Neuronal stem cell (in vitro differentiated cells): ENCODE results near the gene USP38.

Source experiments
- DNase-seq: peaks from one replicate; pipeline ENCODE4 v3.0.0-alpha.2; 2013; ENCODE audit warnings: low spot score
- H2AFZ ChIP-seq: one replicate; pipeline ENCODE4 v1.6.1; 2013; ENCODE audit warnings: mild to moderate bottlenecking, low read length, inconsistent platforms
- H2AK5ac ChIP-seq: 2 replicates; pipeline ENCODE4 v1.6.1; 2013; ENCODE audit warnings: low read depth, mild to moderate bottlenecking, inconsistent platforms, low read length, moderate library complexity, mixed read lengths
- H2BK120ac ChIP-seq: 2 replicates; pipeline ENCODE4 v1.6.1; 2013; ENCODE audit warnings: low read depth, mild to moderate bottlenecking, inconsistent platforms, low read length, moderate library complexity, mixed read lengths
- H2BK12ac ChIP-seq: one replicate; pipeline ENCODE4 v1.6.1; 2013; ENCODE audit warnings: low read length, inconsistent platforms
- H2BK15ac ChIP-seq: 2 replicates; pipeline ENCODE4 v1.6.1; 2013; ENCODE audit warnings: mild to moderate bottlenecking, low read length, inconsistent platforms, mixed read lengths
- H2BK5ac ChIP-seq: one replicate; pipeline ENCODE4 v1.6.1; 2013; ENCODE audit warnings: inconsistent platforms, mild to moderate bottlenecking, low read length, moderate library complexity
- H3K14ac ChIP-seq: one replicate; pipeline ENCODE4 v1.6.1; 2013; ENCODE audit warnings: low read length, inconsistent platforms
- H3K18ac ChIP-seq: 2 replicates; pipeline ENCODE4 v1.6.1; 2013; ENCODE audit warnings: low read length, inconsistent platforms
- H3K23ac ChIP-seq: 2 replicates; pipeline ENCODE4 v1.6.1; 2013; ENCODE audit warnings: low read depth, mild to moderate bottlenecking, mixed read lengths, low read length, inconsistent platforms; ENCODE audit not compliant: poor library complexity
- H3K27ac ChIP-seq: replicated peaks from 3 replicates; pipeline ENCODE4 v1.5.1; 2013; ENCODE audit warnings: low read length, inconsistent platforms
- H3K27me3 ChIP-seq, 3 experiments: 2 replicates each; pipeline ENCODE4 v1.6.1; 2013; ENCODE audit warnings: low read length in 3 of 3, mild to moderate bottlenecking in 2 of 3, inconsistent platforms in 1 of 3, low read depth in 1 of 3, mixed read lengths in 1 of 3, moderate library complexity in 1 of 3; ENCODE audit not compliant: control insufficient read depth in 3 of 3, insufficient read depth in 3 of 3
- H3K36me3 ChIP-seq, 2 donors: replicated peaks in 1 of 2; 2 replicates each; pipeline ENCODE4 v1.6.1; 2013; ENCODE audit warnings: low read length in 2 of 2; ENCODE audit not compliant: control insufficient read depth in 2 of 2, insufficient read depth in 2 of 2
- H3K4ac ChIP-seq: 2 replicates; pipeline ENCODE4 v1.6.1; 2013; ENCODE audit warnings: inconsistent platforms, mild to moderate bottlenecking, low read length, moderate library complexity
- H3K4me1 ChIP-seq, 2 donors: 1 replicate in 1 of 2; 2 replicates in 1 of 2; pipeline ENCODE4 v1.6.1; 2013; ENCODE audit warnings: low read length in 2 of 2, low read depth in 1 of 2; ENCODE audit not compliant: control insufficient read depth in 2 of 2, insufficient read depth in 1 of 2
- H3K4me2 ChIP-seq: one replicate; pipeline ENCODE4 v1.6.1; 2013; ENCODE audit warnings: mild to moderate bottlenecking, low read length, inconsistent platforms; ENCODE audit not compliant: insufficient read depth, poor library complexity, severe bottlenecking
- H3K4me3 ChIP-seq, 2 donors: 2 replicates each; pipeline ENCODE4 v1.5.1; 2013; ENCODE audit warnings: low read length in 2 of 2, mild to moderate bottlenecking in 2 of 2, inconsistent platforms in 1 of 2, moderate library complexity in 1 of 2
- H3K79me1 ChIP-seq: one replicate; pipeline ENCODE4 v1.6.1; 2013; ENCODE audit warnings: low read depth, mild to moderate bottlenecking, inconsistent platforms, low read length, moderate library complexity
- H3K9ac ChIP-seq: one replicate; pipeline ENCODE4 v1.6.1; 2013; ENCODE audit warnings: mild to moderate bottlenecking, low read depth, low read length, inconsistent platforms; ENCODE audit not compliant: poor library complexity
- H3K9me3 ChIP-seq, 2 donors: replicated peaks in 1 of 2; 2 replicates each; pipeline versions ENCODE3 to v1.6.1; 2013; ENCODE audit warnings: low read length in 2 of 2, mild to moderate bottlenecking in 2 of 2, inconsistent platforms in 1 of 2, low read depth in 1 of 2, mixed read lengths in 1 of 2, moderate library complexity in 1 of 2; ENCODE audit not compliant: control insufficient read depth in 2 of 2, insufficient read depth in 1 of 2
- H4K8ac ChIP-seq: one replicate; pipeline ENCODE4 v1.6.1; 2013; ENCODE audit warnings: low read depth, mild to moderate bottlenecking, inconsistent platforms, low read length, moderate library complexity
- H4K91ac ChIP-seq: one replicate; pipeline ENCODE4 v1.6.1; 2013; ENCODE audit warnings: low read length, low read depth, mild to moderate bottlenecking, inconsistent platforms; ENCODE audit not compliant: poor library complexity
- WGBS, 2 donors: extraction: QIAGEN DNeasy Blood & Tissue Kit; methylation state at CpG; one replicate each; pipeline ENCODE4 v1.1.7; 2013; ENCODE audit warnings: missing lambda C conversion rate in 2 of 2, mixed read lengths in 1 of 2; ENCODE audit not compliant: insufficient read length in 2 of 2, insufficient replicate concordance in 1 of 2; ENCODE audit errors: extremely low coverage in 2 of 2; 5-methylcytosine and 5-hydroxymethylcytosine counted together

USP38 gene

GRCh38 chr4:143254491-143255226 is 69.9 kb downstream of the USP38 start:
- Histone ChIP-seq H3K4me2 (no peak overlapping the region), H2AK5ac (no peak overlapping the region), H3K4me3 (no peak overlapping the region), H3K36me3 (no peaks in the 10 kb centered on the region), H3K27me3 (peaks cover 0 to 3% (median 0%) of the 10 kb centered on the region in 3 experiments), H4K91ac (no peak overlapping the region), H3K4me1 (no peaks in the 10 kb centered on the region), H2BK12ac (no peak overlapping the region), H3K9ac (peak overlapping the region; percentile 60), H2BK5ac (no peak overlapping the region), H2BK15ac (no peak overlapping the region), H2AFZ (no peak overlapping the region), H3K4ac (no peak overlapping the region), H3K18ac (peak overlapping the region; percentile 87), H3K79me1 (no peaks in the 10 kb centered on the region), H2BK120ac (no peak overlapping the region), H3K14ac (no peak overlapping the region), H4K8ac (no peak overlapping the region), H3K23ac (no peak overlapping the region), H3K9me3 (no peaks in the 10 kb centered on the region), H3K27ac (no peak overlapping the region)
- DNase-seq = no peak
- no CpG with 5 or more reads among the region's 5 CpGs for WGBS, 2 donors

DNA sequence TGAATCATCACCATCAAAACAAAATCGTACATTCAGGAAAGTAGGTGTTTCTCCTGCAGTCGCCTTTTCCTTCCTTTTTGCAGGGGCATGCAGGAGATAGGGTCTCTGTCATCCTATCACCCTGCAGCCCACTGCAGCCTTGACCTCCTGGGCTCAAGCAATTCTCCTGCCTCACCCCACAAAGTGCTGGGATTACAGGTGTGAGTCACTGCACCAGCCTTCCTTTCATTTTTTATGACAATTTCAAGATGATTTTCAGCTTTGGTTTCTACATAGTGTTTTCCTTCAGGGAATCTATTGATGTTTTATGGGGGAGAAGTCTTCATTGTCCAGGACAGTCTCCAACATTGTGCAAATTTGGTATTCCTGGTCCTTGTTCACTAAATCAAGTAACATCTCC is 71.7 kb downstream of the USP38 start:
- no peak for DNase-seq
- H4K8ac ChIP-seq = peak overlapping the region; percentile 82
- no peaks in the 10 kb centered on the region for H3K79me1 ChIP-seq
- no peak overlapping the region for H3K4me2 ChIP-seq
- no peak overlapping the region for H2BK5ac ChIP-seq
- no peak overlapping the region for H3K14ac ChIP-seq
- no peaks in the 10 kb centered on the region for H3K4me1 ChIP-seq
- H4K91ac ChIP-seq = no peak overlapping the region
- peaks cover 0 to 3% (median 0%) of the 10 kb centered on the region in 3 experiments for H3K27me3 ChIP-seq
- no peak overlapping the region for H3K23ac ChIP-seq
- H2BK120ac ChIP-seq = no peak overlapping the region
- H3K18ac ChIP-seq = no peak overlapping the region
- H3K36me3 ChIP-seq = no peaks in the 10 kb centered on the region
- no peak overlapping the region for H3K4me3 ChIP-seq
- H3K9ac ChIP-seq = no peak overlapping the region
- no peak overlapping the region for H2BK12ac ChIP-seq
- no CpG with 5 or more reads among the region's 2 CpGs for WGBS, 2 donors
- H3K4ac ChIP-seq = no peak overlapping the region
- no peaks in the 10 kb centered on the region for H3K9me3 ChIP-seq
- no peak overlapping the region for H2BK15ac ChIP-seq
- H3K27ac ChIP-seq = no peak overlapping the region
- no peak overlapping the region for H2AFZ ChIP-seq
- no peak overlapping the region for H2AK5ac ChIP-seq

GRCh38 chr4:143257356-143257755 is 72.6 kb downstream of the USP38 start:
- Histone ChIP-seq H2AFZ (no peak overlapping the region), H2BK12ac (no peak overlapping the region), H3K36me3 (no peaks in the 10 kb centered on the region), H3K4me3 (no peak overlapping the region), H3K4me2 (no peak overlapping the region), H3K9ac (no peak overlapping the region), H3K18ac (no peak overlapping the region), H4K91ac (no peak overlapping the region), H2BK120ac (no peak overlapping the region), H3K14ac (no peak overlapping the region), H2BK5ac (no peak overlapping the region), H3K23ac (no peak overlapping the region), H3K79me1 (no peaks in the 10 kb centered on the region), H3K27ac (no peak overlapping the region), H4K8ac (no peak overlapping the region), H3K4me1 (no peaks in the 10 kb centered on the region), H3K4ac (no peak overlapping the region), H3K27me3 (peaks cover 0 to 3% (median 0%) of the 10 kb centered on the region in 3 experiments), H2AK5ac (no peak overlapping the region), H2BK15ac (no peak overlapping the region), H3K9me3 (no peaks in the 10 kb centered on the region)
- DNase-seq = no peak

DNA sequence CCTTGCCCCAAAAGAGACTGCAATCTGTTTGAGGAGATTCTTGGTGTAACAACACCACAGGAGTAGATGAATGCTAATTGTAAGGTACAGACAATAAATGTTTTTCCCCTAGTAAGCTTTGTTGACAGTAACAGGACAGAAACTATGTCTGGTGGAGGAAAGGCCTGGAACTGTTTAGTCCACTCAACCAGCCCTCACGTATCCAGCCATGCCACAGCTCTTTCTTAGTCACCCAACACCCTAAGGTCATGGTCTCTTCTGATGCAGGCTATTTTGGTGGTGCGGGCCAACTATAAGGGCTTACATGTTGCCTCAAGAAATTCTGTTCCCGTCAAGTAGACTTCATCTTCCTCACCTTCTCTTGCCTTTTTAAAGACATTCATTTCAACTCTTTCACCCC is 76.0 kb downstream of the USP38 start:
- Histone ChIP-seq H3K23ac (no peak overlapping the region), H3K9me3 (no peaks in the 10 kb centered on the region), H2AFZ (no peak overlapping the region), H2BK5ac (no peak overlapping the region), H3K27ac (no peak overlapping the region), H3K27me3 (no peaks in the 10 kb centered on the region), H2BK15ac (no peak overlapping the region), H3K36me3 (no peaks in the 10 kb centered on the region), H3K14ac (no peak overlapping the region), H4K91ac (no peak overlapping the region), H4K8ac (no peak overlapping the region), H2BK120ac (no peak overlapping the region), H3K4me2 (no peak overlapping the region), H3K4me1 (no peaks in the 10 kb centered on the region), H2AK5ac (no peak overlapping the region), H3K4ac (no peak overlapping the region), H3K4me3 (no peak overlapping the region), H3K18ac (no peak overlapping the region), H3K79me1 (no peaks in the 10 kb centered on the region), H2BK12ac (no peak overlapping the region), H3K9ac (no peak overlapping the region)
- DNase-seq = no peak
- no CpG with 5 or more reads among the region's 3 CpGs for WGBS, 2 donors
